H1 (cell line): ENCODE results near the gene TSGA10IP. TPM values are rescaled to one million over a fixed set of nuclear protein-coding genes. Genes with fewer than 3 reads are reported as not detected.

ENCODE experiments used
- CTCF ChIA-PET: fragments of 300-600 bp; sonication (Branson Sonifier 250); formaldehyde crosslinking; loops from one replicate; lab custom pipeline; 2021; ENCODE audit not compliant: partially characterized antibody; lab: Charles Lee
- POLR2A ChIA-PET: fragments of 300-600 bp; sonication (Branson Sonifier 250); formaldehyde crosslinking; loops from one replicate; lab custom pipeline; 2021; ENCODE audit warnings: inconsistent platforms; ENCODE audit not compliant: partially characterized antibody; lab: Charles Lee
- DNase-seq, 2 experiments: peaks; one replicate each; pipeline versions ENCODE4 v3.0.0 to v3.0.0-alpha.2; 2010 to 2022; ENCODE audit warnings: low spot score in 2 of 2, low read depth in 1 of 2, mixed read lengths in 1 of 2
- FAIRE-seq: peaks from 2 replicates; lab custom pipeline; 2011; peaks lifted over from hg19 to GRCh38; lab: Jason Lieb, UNC
- H2AFZ ChIP-seq: 2 replicates; pipeline ENCODE4 v1.8.1; 2012; ENCODE audit warnings: low read length, inconsistent platforms
- H2AK5ac ChIP-seq: 2 replicates; pipeline ENCODE4 v1.6.1; 2013; ENCODE audit warnings: low read depth, low read length
- H2BK120ac ChIP-seq: replicated peaks from 2 replicates; pipeline ENCODE3; 2013; ENCODE audit warnings: low read depth, low read length, inconsistent platforms
- H2BK12ac ChIP-seq: 2 replicates; pipeline ENCODE4 v1.6.1; 2013; ENCODE audit warnings: low read depth, low read length
- H2BK15ac ChIP-seq: 2 replicates; pipeline ENCODE4 v1.6.1; 2013; ENCODE audit warnings: low read length
- H2BK20ac ChIP-seq: 2 replicates; pipeline ENCODE4 v1.6.1; 2013; ENCODE audit warnings: low read length
- H2BK5ac ChIP-seq: 2 replicates; pipeline ENCODE4 v1.6.1; 2013; ENCODE audit warnings: low read depth, low read length
- H3K14ac ChIP-seq: 2 replicates; pipeline ENCODE4 v1.6.1; 2013; ENCODE audit warnings: inconsistent platforms; ENCODE audit not compliant: insufficient read length
- H3K18ac ChIP-seq: 2 replicates; pipeline ENCODE4 v1.6.1; 2013; ENCODE audit warnings: low read length; ENCODE audit errors: extremely low read depth
- H3K23ac ChIP-seq: 2 replicates; pipeline ENCODE4 v1.6.1; 2013; ENCODE audit warnings: inconsistent platforms; ENCODE audit not compliant: insufficient read length
- H3K23me2 ChIP-seq: 2 replicates; pipeline ENCODE4 v1.6.1; 2013; ENCODE audit warnings: low read depth, low read length
- H3K27ac ChIP-seq: 2 replicates; pipeline ENCODE4 v1.6.1; 2011; ENCODE audit warnings: low read depth, low read length, inconsistent platforms
- H3K27me3 ChIP-seq, 4 experiments: replicated peaks in 1 of 4; 1 replicate in 1 of 4; 2 replicates in 3 of 4; pipeline versions ENCODE4 v1.6.1 to v1.8.1; 2011 to 2013; ENCODE audit warnings: low read length in 3 of 4, mild to moderate bottlenecking in 3 of 4, inconsistent platforms in 2 of 4, mixed read lengths in 2 of 4, moderate library complexity in 1 of 4; ENCODE audit not compliant: control insufficient read depth in 3 of 4, insufficient read depth in 3 of 4; ENCODE audit errors: extremely low read depth in 1 of 4
- H3K36me3 ChIP-seq, 4 experiments: 2 replicates each; pipeline versions ENCODE4 v1.6.1 to v1.8.1; 2011 to 2013; ENCODE audit warnings: mild to moderate bottlenecking in 4 of 4, low read length in 3 of 4, moderate library complexity in 2 of 4, control low read depth in 1 of 4, inconsistent platforms in 1 of 4; ENCODE audit not compliant: insufficient read depth in 4 of 4, control insufficient read depth in 2 of 4
- H3K4ac ChIP-seq: replicated peaks from 2 replicates; pipeline ENCODE3; 2013; ENCODE audit warnings: low read length, low read depth, mixed read lengths, inconsistent platforms; ENCODE audit not compliant: insufficient read length
- H3K4me1 ChIP-seq, 4 experiments: replicated peaks in 1 of 4; 1 replicate in 1 of 4; 2 replicates in 3 of 4; pipeline versions ENCODE4 v1.6.1 to v1.8.1; 2011 to 2013; ENCODE audit warnings: low read length in 3 of 4, inconsistent platforms in 2 of 4, mixed read lengths in 1 of 4; ENCODE audit not compliant: insufficient read depth in 4 of 4, control insufficient read depth in 3 of 4
- H3K4me2 ChIP-seq, 2 experiments: 2 replicates each; pipeline versions ENCODE4 v1.6.1 to v1.8.1; 2011 to 2013; ENCODE audit warnings: low read depth in 2 of 2, low read length in 2 of 2, control low read depth in 1 of 2, inconsistent platforms in 1 of 2, mild to moderate bottlenecking in 1 of 2; ENCODE audit not compliant: insufficient read depth in 1 of 2
- H3K4me3 ChIP-seq, 4 experiments: fragments of 200-600, 300-600 bp in 1 of 4; sonication (generic), shearing (Covaris generic), sonication (Bioruptor Twin) in 1 of 4; 2 replicates each; pipeline versions ENCODE4 v1.5.1 to v1.8.1; 2011 to 2016; ENCODE audit warnings: low read length in 4 of 4, low read depth in 3 of 4, control low read depth in 2 of 4, inconsistent platforms in 2 of 4, mild to moderate bottlenecking in 2 of 4, mixed read lengths in 1 of 4, moderate library complexity in 1 of 4; ENCODE audit not compliant: insufficient read depth in 2 of 4; ENCODE audit errors: extremely low read depth in 1 of 4
- H3K56ac ChIP-seq: replicated peaks from 2 replicates; pipeline ENCODE3; 2013; ENCODE audit warnings: low read depth, mild to moderate bottlenecking, mixed read lengths, low read length, inconsistent platforms; ENCODE audit not compliant: insufficient read length
- H3K79me1 ChIP-seq: 2 replicates; pipeline ENCODE4 v1.6.1; 2013; ENCODE audit warnings: low read depth, low read length, control low read depth
- H3K79me2 ChIP-seq, 2 experiments: 2 replicates each; pipeline versions ENCODE4 v1.6.1 to v1.8.1; 2012 to 2013; ENCODE audit warnings: low read length in 2 of 2, mild to moderate bottlenecking in 2 of 2, inconsistent platforms in 1 of 2; ENCODE audit not compliant: insufficient read depth in 2 of 2, control insufficient read depth in 1 of 2
- H3K9ac ChIP-seq, 4 experiments: replicated peaks in 1 of 4; 1 replicate in 1 of 4; 2 replicates in 3 of 4; pipeline versions ENCODE4 v1.6.1 to v1.8.1; 2011 to 2013; ENCODE audit warnings: low read depth in 3 of 4, low read length in 3 of 4, control low read depth in 2 of 4, mild to moderate bottlenecking in 2 of 4, moderate library complexity in 2 of 4, inconsistent platforms in 1 of 4; ENCODE audit errors: extremely low read depth in 1 of 4
- H3K9me3 ChIP-seq, 2 experiments: 2 replicates each; pipeline versions ENCODE4 v1.6.1 to v1.8.1; 2012 to 2013; ENCODE audit warnings: mild to moderate bottlenecking in 2 of 2, moderate library complexity in 2 of 2, control low read depth in 1 of 2, inconsistent platforms in 1 of 2, low read depth in 1 of 2, low read length in 1 of 2, mixed read lengths in 1 of 2; ENCODE audit not compliant: insufficient read depth in 2 of 2
- H4K20me1 ChIP-seq, 2 experiments: replicated peaks in 1 of 2; 2 replicates each; pipeline versions ENCODE3 to v1.8.1; 2011 to 2013; ENCODE audit warnings: inconsistent platforms in 2 of 2, low read length in 2 of 2, mild to moderate bottlenecking in 1 of 2; ENCODE audit not compliant: insufficient read depth in 2 of 2, control insufficient read depth in 1 of 2
- H4K5ac ChIP-seq: 2 replicates; pipeline ENCODE4 v1.6.1; 2013; ENCODE audit warnings: low read length, low read depth, mixed read lengths, inconsistent platforms; ENCODE audit not compliant: insufficient read length
- H4K8ac ChIP-seq: 2 replicates; pipeline ENCODE4 v1.8.0; 2013; ENCODE audit warnings: mild to moderate bottlenecking, moderate library complexity, low read length, inconsistent platforms; ENCODE audit not compliant: insufficient read depth; ENCODE audit errors: extremely low read depth
- H4K91ac ChIP-seq: replicated peaks from 2 replicates; pipeline ENCODE3; 2013; ENCODE audit warnings: low read length, mixed read lengths, inconsistent platforms; ENCODE audit not compliant: insufficient read length
- ASH2L ChIP-seq: fragments of 200-600, 300-600 bp; sonication (generic); IDR thresholded peaks from one replicate; pipeline ENCODE4 v1.7.1; 2017; ENCODE audit warnings: low read length
- BCL11A ChIP-seq, 2 experiments: IDR thresholded peaks; one replicate each; pipeline ENCODE4 v1.6.1; 2011; ENCODE audit warnings: low read depth in 2 of 2, low read length in 2 of 2, mild to moderate bottlenecking in 2 of 2
- HDAC6 ChIP-seq: IDR thresholded peaks from one replicate; pipeline ENCODE4 v1.7.1; 2012; ENCODE audit warnings: low read depth, mild to moderate bottlenecking, inconsistent platforms, low read length, moderate library complexity
- POLR2A ChIP-seq, 2 experiments: IDR thresholded peaks; 1 replicate in 1 of 2; 2 replicates in 1 of 2; pipeline ENCODE4 v1.6.1; 2011; ENCODE audit warnings: low read depth in 2 of 2, low read length in 2 of 2, mild to moderate bottlenecking in 2 of 2; ENCODE audit errors: control extremely low read depth in 1 of 2
- POLR2AphosphoS5 ChIP-seq: IDR thresholded peaks from 2 replicates; pipeline ENCODE4 v1.6.1; 2011; ENCODE audit warnings: low read depth, low read length
- TCF12 ChIP-seq: IDR thresholded peaks from 2 replicates; pipeline ENCODE4 v1.6.1; 2011; ENCODE audit warnings: low read depth, mild to moderate bottlenecking, low read length
- ZNF274 ChIP-seq: IDR thresholded peaks from 2 replicates; pipeline ENCODE4 v1.7.0; 2012; ENCODE audit warnings: low read length, borderline replicate concordance; ENCODE audit errors: extremely low read depth
- WGBS, 2 experiments: shearing (Covaris generic) in 1 of 2; methylation state at CpG; one replicate each; pipeline versions ENCODE4 v1.1.6 to v1.1.7; 2013 to 2015; ENCODE audit warnings: low lambda C conversion rate in 2 of 2, mixed read lengths in 2 of 2, inconsistent platforms in 1 of 2, low coverage in 1 of 2, missing lambda C conversion rate in 1 of 2; ENCODE audit not compliant: insufficient replicate concordance in 2 of 2, insufficient coverage in 1 of 2, insufficient read length in 1 of 2; ENCODE audit errors: extremely low coverage in 1 of 2, missing lambda C conversion rate in 1 of 2; 5-methylcytosine and 5-hydroxymethylcytosine counted together
- polyA plus RNA-seq, 7 experiments: library from polyadenylated mRNA; depleted of rRNA in 3 of 7; stranded (reverse) in 5 of 7; unstranded in 2 of 7; fragments of >200 nt in 5 of 7; fragments of 200-250 nt in 2 of 7; gene quantifications; 1 replicate in 5 of 7; 2 replicates in 1 of 7; 4 replicates in 1 of 7; pipeline versions ENCODE4 v1.2.1 to v1.2.3, GENCODE V29; 2011 to 2013; ENCODE audit warnings: missing spikeins in 2 of 7, mixed read lengths in 2 of 7
- total RNA-seq: library from RNA; stranded (reverse); fragmentation: NEBNext Ultra II Directional; extraction: Animal tissue kit (Norgen Biotek cat#: 25700); gene quantifications from 2 replicates; pipeline ENCODE4 v1.2.1, GENCODE V29; 2021
- TF ChIP-seq, protein P1 (sequence below), 3 experiments: IDR thresholded peaks; 1 replicate in 2 of 3; 2 replicates in 1 of 3; pipeline versions ENCODE4 v1.5.1 to v1.6.1; 2011; ENCODE audit warnings: low read length in 3 of 3, mild to moderate bottlenecking in 3 of 3, inconsistent platforms in 2 of 3, low read depth in 1 of 3, moderate library complexity in 1 of 3; ENCODE audit not compliant: insufficient read depth in 1 of 3; ENCODE audit errors: control extremely low read depth in 1 of 3
- TF ChIP-seq, protein P2 (sequence below): IDR thresholded peaks from 2 replicates; pipeline ENCODE4 v1.6.1; 2012; ENCODE audit warnings: inconsistent platforms

TSGA10IP gene
- total and polyA plus RNA-seq, 2 of the 8 experiments (the other 6 are each of a cell fraction or from before 2014, with no cell fraction given) = 1.9 to 6.0 TPM

DNA sequence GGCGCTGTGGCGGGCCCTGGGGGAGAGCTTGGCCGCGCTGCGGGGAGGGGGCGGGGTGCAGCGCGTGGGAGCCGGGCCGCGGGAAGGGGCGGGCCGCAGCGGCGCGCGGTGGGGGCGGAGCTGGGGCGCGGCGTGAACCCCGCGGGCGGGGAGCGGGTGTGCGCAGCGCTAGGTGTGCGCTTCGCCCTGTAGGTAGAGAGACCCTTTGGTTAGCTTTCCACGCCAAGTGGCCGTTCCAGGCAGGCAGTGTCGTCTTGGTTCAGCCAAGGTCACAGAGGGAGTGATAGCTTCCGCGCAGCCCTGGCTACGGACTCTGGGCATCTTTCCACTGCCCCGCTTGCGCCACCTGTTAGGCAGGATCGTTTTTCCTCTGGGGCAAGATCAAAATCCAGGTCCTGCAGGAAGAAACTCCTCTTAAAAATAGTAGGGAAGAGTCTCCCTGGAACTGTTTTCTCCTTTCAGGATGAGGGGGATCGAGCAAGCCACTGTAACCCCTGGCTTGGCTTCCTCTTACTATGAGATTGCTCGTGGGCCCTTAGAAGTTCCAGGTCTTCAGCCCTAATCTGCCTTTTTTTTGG lies 57.5 kb downstream of the TSGA10IP start:
- no peak overlapping the region for H4K91ac ChIP-seq
- peak overlapping the region; percentile 67 to 99 (median 94) for H3K4me3 ChIP-seq
- no peak overlapping the region for H2BK20ac ChIP-seq
- H4K20me1 ChIP-seq = peaks cover 6 to 11% of the 10 kb centered on the region in 2 experiments
- H3K14ac ChIP-seq = no peak overlapping the region
- H3K9me3 ChIP-seq = no peaks in the 10 kb centered on the region
- peak overlapping the region; percentile 87; the same call in 1 of the 2 replicates for H3K27ac ChIP-seq
- no peak overlapping the region for H3K23ac ChIP-seq
- no peak overlapping the region for H2AK5ac ChIP-seq
- POLR2A ChIA-PET = interaction anchor here (0.5 to 1.8 kb wide), 18 partner anchors 10 to 370 kb away, joined by 3 to 15 read pairs (median 4); partner anchors contain the start of genes CST6, FIBP, MUS81 and SF3B2
- peaks cover 0 to 16% (median 6%) of the 10 kb centered on the region in 4 experiments; a peak in 5 of 7 replicates for H3K4me1 ChIP-seq
- peak overlapping the region; percentile 6; the same call in 1 of the 2 replicates for H4K8ac ChIP-seq
- no peaks in the 10 kb centered on the region for H3K27me3 ChIP-seq
- peaks cover 0 to 25% of the 10 kb centered on the region in 2 experiments; a peak in 2 of 4 replicates for H3K79me2 ChIP-seq
- no peak overlapping the region for H2BK12ac ChIP-seq
- no peak overlapping the region for H2BK120ac ChIP-seq
- H3K9ac ChIP-seq = peak overlapping the region; percentile 46 to 82 (median 64)
- H3K56ac ChIP-seq = peak overlapping the region; percentile 49
- H2AFZ ChIP-seq = no peak overlapping the region
- peaks cover 2% of the 10 kb centered on the region; the same call in 1 of the 2 replicates for H3K23me2 ChIP-seq
- 1% methylated on average over 17 of the region's 40 CpGs; no CpG with 5 or more reads in 1 of the 2 experiments for WGBS, 2 experiments
- H3K18ac ChIP-seq = no peak overlapping the region; the same call in 1 of the 2 replicates
- peaks cover 16 to 37% (median 26%) of the 10 kb centered on the region in 4 experiments for H3K36me3 ChIP-seq
- peak overlapping the region; percentile 99; the same call in 1 of the 2 replicates for H2BK15ac ChIP-seq
- peak overlapping the region; percentile 76; the same call in 1 of the 2 replicates for H2BK5ac ChIP-seq
- peak overlapping the region; percentile 22 for H4K5ac ChIP-seq
- FAIRE-seq = no peak
- no peak for DNase-seq
- peaks cover 8% of the 10 kb centered on the region for H3K79me1 ChIP-seq
- H3K4me2 ChIP-seq = peak overlapping the region; percentile 75 to 83
- H3K4ac ChIP-seq = no peak overlapping the region
- CTCF ChIA-PET = interaction anchor here (1.0 to 1.9 kb wide), 8 partner anchors 11 to 143 kb away, joined by 4 to 5 read pairs (median 4); partner anchors contain the start of genes CCDC85B, FIBP and MUS81
- no peak for TF ChIP-seq BCL11A (IDR thresholded peaks at IDR 0.05; ENCODE audit: low read depth in 2 of 2, low read length in 2 of 2)
- TF ChIP-seq, protein P1, sequence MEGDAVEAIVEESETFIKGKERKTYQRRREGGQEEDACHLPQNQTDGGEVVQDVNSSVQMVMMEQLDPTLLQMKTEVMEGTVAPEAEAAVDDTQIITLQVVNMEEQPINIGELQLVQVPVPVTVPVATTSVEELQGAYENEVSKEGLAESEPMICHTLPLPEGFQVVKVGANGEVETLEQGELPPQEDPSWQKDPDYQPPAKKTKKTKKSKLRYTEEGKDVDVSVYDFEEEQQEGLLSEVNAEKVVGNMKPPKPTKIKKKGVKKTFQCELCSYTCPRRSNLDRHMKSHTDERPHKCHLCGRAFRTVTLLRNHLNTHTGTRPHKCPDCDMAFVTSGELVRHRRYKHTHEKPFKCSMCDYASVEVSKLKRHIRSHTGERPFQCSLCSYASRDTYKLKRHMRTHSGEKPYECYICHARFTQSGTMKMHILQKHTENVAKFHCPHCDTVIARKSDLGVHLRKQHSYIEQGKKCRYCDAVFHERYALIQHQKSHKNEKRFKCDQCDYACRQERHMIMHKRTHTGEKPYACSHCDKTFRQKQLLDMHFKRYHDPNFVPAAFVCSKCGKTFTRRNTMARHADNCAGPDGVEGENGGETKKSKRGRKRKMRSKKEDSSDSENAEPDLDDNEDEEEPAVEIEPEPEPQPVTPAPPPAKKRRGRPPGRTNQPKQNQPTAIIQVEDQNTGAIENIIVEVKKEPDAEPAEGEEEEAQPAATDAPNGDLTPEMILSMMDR (IDR thresholded peaks at IDR 0.05; ENCODE audit: control extremely low read depth in 1 of 3, insufficient read depth in 1 of 3, low read depth in 1 of 3, low read length in 3 of 3) = peak in 2 of 3 experiments; percentile 6 to 8; a peak in 2 of 4 replicates
- no peak for TF ChIP-seq TCF12
- TF ChIP-seq POLR2A (IDR thresholded peaks at IDR 0.05; ENCODE audit: control extremely low read depth in 1 of 2, low read depth in 2 of 2, low read length in 2 of 2) = no peak
- TF ChIP-seq, protein P2, sequence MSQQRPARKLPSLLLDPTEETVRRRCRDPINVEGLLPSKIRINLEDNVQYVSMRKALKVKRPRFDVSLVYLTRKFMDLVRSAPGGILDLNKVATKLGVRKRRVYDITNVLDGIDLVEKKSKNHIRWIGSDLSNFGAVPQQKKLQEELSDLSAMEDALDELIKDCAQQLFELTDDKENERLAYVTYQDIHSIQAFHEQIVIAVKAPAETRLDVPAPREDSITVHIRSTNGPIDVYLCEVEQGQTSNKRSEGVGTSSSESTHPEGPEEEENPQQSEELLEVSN = no peak
- TF ChIP-seq HDAC6 = no peak
- 0 out of 2 replicates have a peak, but pooled peaks have one; percentile 10 for TF ChIP-seq POLR2AphosphoS5
- no peak for TF ChIP-seq ASH2L
- TF ChIP-seq ZNF274 = no peak
